ENCODE data around the gene DNAAF9. TPM values are rescaled to one million over a fixed set of nuclear protein-coding genes. Genes with fewer than 3 reads are reported as not detected.

Gene DNAAF9
- total and polyA plus RNA-seq, 2 donors (not counting 1 experiment from before 2014, with no cell fraction given): 11.7 to 19.2 TPM

GRCh38 chr20:3400260-3401155 lies 7.0 kb downstream of the DNAAF9 start:
- no peak overlapping the region for H2AFZ ChIP-seq (ENCODE audit: low read length)
- H3K27ac ChIP-seq (ENCODE audit: insufficient read depth, low read length): no peak overlapping the region
- no peak overlapping the region for H3K4me2 ChIP-seq (ENCODE audit: extremely low read depth, insufficient read depth, low read length)
- H3K9ac ChIP-seq (ENCODE audit: insufficient read depth, low read length): no peak overlapping the region
- no peak for DNase-seq (ENCODE audit: low read depth in 2 of 2)
- H3K4me3 ChIP-seq (replicated peaks in 1 of 4; ENCODE audit: control extremely low read depth in 1 of 4, insufficient read depth in 1 of 4, low read depth in 3 of 4, low read length in 4 of 4): no peak overlapping the region
- TF ChIP-seq CTCF (conservative IDR thresholded peaks at IDR 0.05 in 1 of 2, IDR thresholded peaks at IDR 0.05 in 1 of 2; ENCODE audit: low read depth in 1 of 2, low read length in 2 of 2) (no peak), EZH2 (IDR thresholded peaks at IDR 0.05; ENCODE audit: low read length, missing control alignments) (no peak)
- H3K79me2 ChIP-seq (ENCODE audit: control insufficient read depth, insufficient read depth, low read length): peaks cover 71% of the 10 kb centered on the region
- no peaks in the 10 kb centered on the region for H4K20me1 ChIP-seq (ENCODE audit: control insufficient read depth, extremely low read depth, insufficient read depth, low read length)
- H3K9me3 ChIP-seq (ENCODE audit: control insufficient read depth, insufficient read depth, low read depth, low read length): no peaks in the 10 kb centered on the region
- peaks cover 8% of the 10 kb centered on the region for H3K4me1 ChIP-seq (ENCODE audit: control insufficient read depth, extremely low read depth, insufficient read depth, low read length)
- no peaks in the 10 kb centered on the region for H3K36me3 ChIP-seq (ENCODE audit: control insufficient read depth, insufficient read depth, low read length)
- no peaks in the 10 kb centered on the region for H3K27me3 ChIP-seq (ENCODE audit: control insufficient read depth, insufficient read depth, low read length)

- no peaks in the 10 kb centered on the region for H3K9me3 ChIP-seq (ENCODE audit: control insufficient read depth, insufficient read depth, low read depth, low read length)
- peak; percentile 18 to 60 for DNase-seq (ENCODE audit: low read depth in 2 of 2)
- TF ChIP-seq CTCF (conservative IDR thresholded peaks at IDR 0.05 in 1 of 2, IDR thresholded peaks at IDR 0.05 in 1 of 2; ENCODE audit: low read depth in 1 of 2, low read length in 2 of 2) (no peak), EZH2 (IDR thresholded peaks at IDR 0.05; ENCODE audit: low read length, missing control alignments) (no peak)
- H3K4me3 ChIP-seq (replicated peaks in 1 of 4; ENCODE audit: control extremely low read depth in 1 of 4, insufficient read depth in 1 of 4, low read depth in 3 of 4, low read length in 4 of 4): no peak overlapping the region
- peaks cover 59% of the 10 kb centered on the region for H3K79me2 ChIP-seq (ENCODE audit: control insufficient read depth, insufficient read depth, low read length)
- H2AFZ ChIP-seq (ENCODE audit: low read length): no peak overlapping the region
- H3K9ac ChIP-seq (ENCODE audit: insufficient read depth, low read length): no peak overlapping the region
- no peaks in the 10 kb centered on the region for H3K36me3 ChIP-seq (ENCODE audit: control insufficient read depth, insufficient read depth, low read length)
- H3K27me3 ChIP-seq (ENCODE audit: control insufficient read depth, insufficient read depth, low read length): no peaks in the 10 kb centered on the region
- no peak overlapping the region for H3K4me2 ChIP-seq (ENCODE audit: extremely low read depth, insufficient read depth, low read length)
- no peaks in the 10 kb centered on the region for H4K20me1 ChIP-seq (ENCODE audit: control insufficient read depth, extremely low read depth, insufficient read depth, low read length)
- H3K4me1 ChIP-seq (ENCODE audit: control insufficient read depth, extremely low read depth, insufficient read depth, low read length): peaks cover 8% of the 10 kb centered on the region
- peak overlapping the region; percentile 40 for H3K27ac ChIP-seq (ENCODE audit: insufficient read depth, low read length)
Measured at GRCh38 chr20:3398681-3399252, 8.7 kb downstream of the DNAAF9 start.

- no peaks in the 10 kb centered on the region for H3K9me3 ChIP-seq (ENCODE audit: control insufficient read depth, insufficient read depth, low read depth, low read length)
- H4K20me1 ChIP-seq (ENCODE audit: control insufficient read depth, extremely low read depth, insufficient read depth, low read length): no peaks in the 10 kb centered on the region
- H3K4me1 ChIP-seq (ENCODE audit: control insufficient read depth, extremely low read depth, insufficient read depth, low read length): peaks cover 8% of the 10 kb centered on the region
- no peak for DNase-seq (ENCODE audit: low read depth in 2 of 2)
- H3K27me3 ChIP-seq (ENCODE audit: control insufficient read depth, insufficient read depth, low read length): no peaks in the 10 kb centered on the region
- H3K4me3 ChIP-seq (replicated peaks in 1 of 4; ENCODE audit: control extremely low read depth in 1 of 4, insufficient read depth in 1 of 4, low read depth in 3 of 4, low read length in 4 of 4): no peak overlapping the region
- no peak overlapping the region for H3K9ac ChIP-seq (ENCODE audit: insufficient read depth, low read length)
- no peaks in the 10 kb centered on the region for H3K36me3 ChIP-seq (ENCODE audit: control insufficient read depth, insufficient read depth, low read length)
- H3K4me2 ChIP-seq (ENCODE audit: extremely low read depth, insufficient read depth, low read length): no peak overlapping the region
- H3K79me2 ChIP-seq (ENCODE audit: control insufficient read depth, insufficient read depth, low read length): peaks cover 50% of the 10 kb centered on the region
- no peak overlapping the region for H2AFZ ChIP-seq (ENCODE audit: low read length)
- H3K27ac ChIP-seq (ENCODE audit: insufficient read depth, low read length): no peak overlapping the region
- no peak for TF ChIP-seq CTCF (conservative IDR thresholded peaks at IDR 0.05 in 1 of 2, IDR thresholded peaks at IDR 0.05 in 1 of 2; ENCODE audit: low read depth in 1 of 2, low read length in 2 of 2)
- no peak for TF ChIP-seq EZH2 (IDR thresholded peaks at IDR 0.05; ENCODE audit: low read length, missing control alignments)
Measured at GRCh38 chr20:3396492-3396891, 11.0 kb downstream of the DNAAF9 start.
